ENCODE measurements around the gene BARHL1. TPM values are rescaled to one million over a fixed set of nuclear protein-coding genes. Genes with fewer than 3 reads are reported as not detected.

BARHL1 gene
- total RNA-seq, 1 donor from 2014 or later = not detected

DNA sequence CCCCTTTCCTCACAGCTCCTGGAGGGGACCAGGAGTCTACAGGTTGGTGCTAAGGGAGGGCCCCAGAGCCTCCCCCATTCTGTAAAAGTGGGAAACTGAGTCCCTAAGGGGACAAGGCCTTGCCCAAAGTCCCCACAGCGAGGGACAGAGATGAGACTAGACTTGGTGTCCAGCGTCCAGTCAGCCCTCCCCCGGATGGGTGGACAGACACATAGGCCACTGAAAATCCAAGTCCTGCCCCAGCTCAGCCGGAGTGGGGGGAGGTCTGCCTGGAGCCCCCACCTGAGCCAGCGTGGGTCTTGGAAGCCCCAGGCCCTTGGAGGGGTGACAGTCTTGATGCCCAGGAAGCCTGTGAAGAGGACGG is 5.2 kb downstream of the BARHL1 start:
- no peak for DNase-seq

DNA sequence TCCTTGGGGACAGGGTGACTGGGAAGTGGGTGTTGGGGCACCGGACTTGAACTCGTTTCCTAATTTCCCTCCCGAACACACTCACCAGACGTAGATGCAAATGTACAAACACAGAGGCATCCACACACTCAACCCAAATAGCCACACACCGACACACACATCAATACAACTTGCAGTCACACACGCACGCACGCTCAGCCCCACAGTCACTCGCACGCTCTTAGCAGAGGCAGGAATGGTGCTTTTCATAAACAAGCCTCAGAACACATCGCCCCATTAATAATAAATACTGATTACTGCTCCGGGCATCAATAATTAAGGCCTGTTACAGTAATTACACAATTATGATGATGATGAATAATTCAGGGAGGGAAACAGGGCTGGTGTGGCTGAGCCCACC is 5.7 kb downstream of the BARHL1 start:
- no peak for DNase-seq

DNA sequence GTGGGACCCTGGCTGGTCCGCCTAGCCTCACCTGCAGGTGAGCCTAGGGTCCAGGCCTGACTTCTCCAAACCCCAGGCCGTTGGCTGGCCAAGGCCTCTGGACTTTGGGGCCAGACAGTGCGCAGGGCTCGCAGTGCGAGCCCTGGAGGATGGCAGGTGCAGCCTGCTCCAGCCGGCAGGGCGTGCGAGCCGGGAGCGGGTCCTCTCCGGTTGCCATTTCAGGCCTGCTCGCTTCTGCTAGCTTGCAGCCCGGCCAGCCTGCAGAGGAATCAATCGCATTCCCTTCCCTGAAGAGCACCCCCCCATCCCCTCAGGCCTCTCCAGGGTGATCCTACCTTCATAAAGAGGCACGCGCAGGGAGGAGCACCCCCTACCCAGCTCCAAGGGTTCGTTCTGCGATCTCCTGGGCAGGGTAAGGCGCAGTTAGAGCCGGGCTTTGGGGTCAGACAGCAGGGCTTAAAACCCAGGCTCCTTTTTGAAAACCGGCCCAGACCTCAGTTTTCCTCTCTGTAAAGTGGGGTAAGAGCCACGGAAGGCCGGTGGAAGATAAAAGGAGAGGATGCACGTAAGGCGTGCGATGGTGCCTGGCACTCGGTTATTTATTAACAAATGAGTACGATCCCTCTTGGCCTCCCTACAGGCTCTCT is 6.2 kb downstream of the BARHL1 start:
- no peak for DNase-seq

DNA sequence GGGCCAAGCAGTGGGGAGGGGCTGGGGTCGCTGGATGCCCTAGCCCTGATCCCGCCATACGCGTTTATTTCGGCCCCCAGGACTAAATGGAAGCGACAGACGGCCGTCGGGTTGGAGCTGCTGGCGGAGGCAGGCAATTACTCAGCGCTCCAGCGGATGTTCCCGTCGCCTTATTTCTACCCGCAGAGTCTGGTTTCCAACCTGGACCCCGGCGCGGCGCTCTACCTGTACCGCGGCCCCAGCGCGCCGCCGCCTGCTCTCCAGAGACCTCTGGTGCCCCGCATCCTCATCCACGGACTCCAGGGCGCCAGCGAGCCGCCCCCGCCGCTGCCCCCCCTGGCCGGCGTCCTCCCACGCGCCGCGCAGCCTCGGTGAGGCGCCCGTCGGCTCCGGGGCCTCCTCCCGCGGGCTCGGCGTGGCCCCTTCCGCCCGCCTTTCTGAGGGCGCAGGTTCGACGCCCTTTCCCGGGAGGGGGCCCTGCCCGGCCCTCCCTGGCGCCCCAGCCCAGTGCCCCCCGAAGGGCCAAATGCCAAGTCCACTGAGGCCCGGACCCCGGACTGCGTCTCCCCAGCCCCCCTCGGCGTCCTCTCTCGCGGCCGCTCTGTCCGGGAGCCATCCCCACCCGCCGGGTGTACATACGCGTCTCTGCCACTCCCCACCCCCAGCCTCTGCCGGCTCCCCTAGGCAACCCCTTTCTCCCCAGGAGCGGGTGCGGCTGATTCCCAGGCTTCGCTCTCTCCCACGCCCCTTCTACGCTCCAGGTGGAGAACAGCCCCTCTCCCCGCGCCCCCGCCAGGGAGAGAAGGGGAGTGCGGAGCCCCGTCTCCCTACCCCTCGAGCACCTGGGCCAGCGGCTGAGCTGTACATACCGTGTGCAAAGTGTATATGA is 7.0 kb downstream of the BARHL1 start:
- no peak for DNase-seq

DNA sequence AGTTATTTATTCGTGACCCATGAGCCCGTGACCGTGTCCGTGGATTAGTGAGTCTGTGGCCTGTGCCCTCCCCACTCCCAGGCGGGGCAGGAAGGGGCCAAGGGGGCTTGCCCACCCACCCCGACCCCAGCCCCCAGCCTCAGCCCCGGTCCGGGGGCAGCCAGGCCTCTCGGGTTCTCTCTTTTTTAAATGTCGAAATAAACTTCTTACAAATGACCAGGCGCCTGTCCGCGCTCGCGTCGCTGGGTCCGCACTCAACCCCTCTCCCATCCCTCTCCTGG is 7.6 kb downstream of the BARHL1 start:
- no peak for DNase-seq

DNA sequence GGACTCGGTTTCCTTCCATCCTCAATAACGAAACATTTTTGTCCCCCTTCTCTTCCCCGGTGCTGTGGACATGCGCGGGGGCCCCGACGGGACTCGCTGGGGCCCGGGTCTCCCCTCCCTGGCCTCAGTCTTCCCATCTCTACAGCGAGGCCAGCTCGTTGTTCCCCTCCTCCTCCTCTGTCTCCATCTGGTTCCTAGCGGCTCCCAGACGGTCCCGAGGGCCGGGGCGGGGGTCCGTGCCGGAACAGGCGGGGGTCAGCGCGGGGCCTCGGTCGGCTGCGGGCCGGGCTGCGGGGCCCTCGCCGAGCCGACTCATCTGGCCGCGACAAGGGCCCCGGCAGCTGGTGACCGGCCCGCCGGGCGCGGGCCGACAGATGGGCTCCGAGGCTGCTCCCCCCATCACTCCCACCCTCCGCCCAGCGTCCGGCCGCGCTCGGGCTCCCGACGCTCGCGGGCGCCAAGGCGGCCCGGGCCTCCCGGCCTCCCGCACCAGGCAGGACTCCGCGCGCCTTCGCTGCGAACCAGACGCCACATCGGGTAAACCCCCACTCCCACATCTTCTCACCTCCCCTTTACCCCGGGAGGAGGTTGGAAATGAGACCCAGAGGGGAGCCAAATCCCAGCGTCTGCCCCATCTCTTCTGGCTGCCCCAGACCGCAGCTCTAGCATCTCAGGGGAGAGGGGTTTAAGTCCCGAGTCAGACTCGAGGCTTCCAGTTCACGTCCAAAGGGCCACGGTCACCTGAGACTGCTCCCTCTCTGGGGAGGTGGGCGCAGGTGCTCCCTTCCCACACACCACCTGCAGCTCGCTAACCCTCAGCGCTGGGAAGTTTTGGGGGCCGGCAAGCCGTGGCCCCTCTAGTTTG is 8.1 kb downstream of the BARHL1 start:
- no peak for DNase-seq

DNA sequence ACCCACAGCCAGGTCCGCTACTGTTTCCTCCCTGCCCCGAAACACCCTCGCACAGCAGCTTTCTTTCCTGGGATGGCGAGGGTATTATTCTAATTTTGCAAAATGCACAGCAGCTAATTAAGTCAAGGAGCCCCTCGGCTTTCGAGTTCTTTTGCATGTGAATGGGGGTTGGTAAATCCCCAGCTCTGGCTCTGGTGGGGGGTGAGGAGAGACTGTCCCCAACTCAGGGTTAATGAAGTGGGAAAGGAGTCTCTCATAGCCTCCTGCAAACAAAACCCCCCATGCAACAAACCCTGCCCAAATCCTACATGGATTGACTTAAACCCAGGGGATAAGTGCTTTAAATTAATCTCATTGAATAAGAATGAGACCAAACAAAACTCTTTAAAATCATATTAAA is 8.8 kb downstream of the BARHL1 start:
- DNase-seq = no peak

DNA sequence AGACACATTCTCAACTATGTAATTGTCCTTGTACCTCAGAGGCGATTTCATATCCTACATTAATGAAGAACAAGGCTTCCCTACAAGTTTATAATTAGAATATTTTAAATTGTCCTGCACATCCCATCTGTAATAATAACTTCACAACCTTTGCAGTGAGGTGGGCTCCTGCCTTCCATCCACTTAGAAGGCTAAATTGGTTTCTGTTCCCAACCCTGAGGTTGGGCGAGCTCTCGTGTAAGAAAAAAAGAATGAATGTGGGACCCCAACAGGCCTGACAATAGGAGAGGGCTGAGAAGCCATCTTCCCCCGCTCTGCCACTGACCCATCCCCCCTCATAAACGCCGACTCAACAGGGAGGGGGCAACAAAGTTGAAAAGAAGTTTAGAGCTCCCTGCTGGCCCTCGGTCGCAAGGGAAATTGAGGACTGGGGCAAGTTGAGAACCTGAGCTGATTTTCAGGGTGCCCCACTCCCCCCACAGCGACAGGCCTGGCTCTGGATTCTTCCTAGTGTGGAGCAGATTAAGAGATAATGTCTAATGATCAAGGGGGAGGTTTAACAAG is 9.4 kb downstream of the BARHL1 start:
- no peak for DNase-seq

DNA sequence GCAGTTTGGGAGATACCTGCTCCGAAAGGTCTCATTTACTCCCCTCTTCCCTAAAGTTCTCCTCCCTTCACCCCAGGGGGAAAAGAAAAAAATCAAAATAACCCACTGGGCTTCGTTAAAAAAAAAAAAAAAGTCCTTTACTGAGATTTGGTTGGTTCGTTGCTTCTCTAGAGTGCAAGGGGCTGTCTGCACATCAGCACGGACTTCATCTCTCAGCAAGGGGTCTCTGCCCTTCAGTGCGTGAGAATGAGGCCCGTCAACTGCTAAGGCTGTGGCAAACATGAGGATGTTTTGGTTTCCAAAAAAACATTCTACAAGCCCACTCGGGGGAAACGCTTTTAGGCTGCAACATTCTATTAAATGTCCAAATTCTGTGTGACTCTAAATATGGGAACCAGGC is 10.0 kb downstream of the BARHL1 start:
- DNase-seq = no peak

DNA sequence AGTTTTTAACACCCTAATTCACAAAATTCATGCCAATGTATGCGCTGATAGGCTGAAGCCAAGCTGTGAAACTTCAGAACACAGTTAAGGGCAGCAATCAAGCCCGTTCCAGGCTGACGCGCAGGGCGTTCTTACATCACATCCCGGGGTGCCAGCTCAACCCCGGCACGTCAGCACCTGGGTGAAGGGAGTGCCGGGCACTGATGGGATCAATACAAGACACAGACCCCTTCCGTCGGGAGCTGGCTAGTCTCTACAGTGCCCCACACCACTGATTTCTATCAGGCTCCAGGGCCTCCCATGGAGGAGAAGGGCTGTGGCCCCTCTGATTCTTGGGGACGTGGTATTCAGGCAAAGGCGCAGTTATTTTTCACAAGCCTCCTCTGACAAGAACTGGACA is 12.0 kb downstream of the BARHL1 start:
- no peak for DNase-seq

DNA sequence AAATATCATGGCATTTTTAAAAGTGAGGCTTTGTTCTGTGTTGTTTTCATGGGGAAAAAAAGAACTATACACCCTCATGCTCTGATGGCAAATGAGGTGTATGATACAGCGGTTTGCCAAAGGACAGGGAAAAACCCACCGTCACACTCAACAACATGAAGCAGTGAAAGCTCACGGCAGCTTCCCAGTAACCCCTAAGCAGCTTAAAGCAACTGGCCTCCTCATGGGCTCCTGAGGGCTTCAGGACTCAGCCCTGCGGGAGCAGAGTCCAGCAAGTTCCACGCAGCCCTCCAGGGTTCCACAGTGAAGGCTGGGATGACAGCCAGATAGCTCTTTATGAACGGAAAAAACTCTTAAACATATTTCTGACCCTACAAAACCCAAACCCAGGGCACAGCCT is 12.9 kb downstream of the BARHL1 start:
- DNase-seq = no peak

DNA sequence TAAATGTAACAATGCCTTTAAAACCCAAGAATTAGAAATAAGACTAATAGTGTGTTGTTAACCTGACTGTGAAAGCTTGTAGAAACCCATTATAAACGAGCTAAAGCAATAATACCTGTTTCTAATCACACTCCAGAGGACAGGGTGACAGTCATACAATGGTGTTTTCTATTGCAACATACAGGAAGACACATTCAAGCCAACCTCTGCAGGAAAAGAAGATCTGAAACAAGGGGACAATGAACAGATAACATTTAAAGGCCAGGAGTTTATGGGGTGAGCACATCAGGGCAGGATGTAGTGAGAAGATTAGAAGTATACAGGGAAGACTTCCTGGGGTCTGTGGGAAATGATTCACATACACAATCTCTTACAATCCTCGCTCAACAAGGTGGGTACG is 13.8 kb downstream of the BARHL1 start:
- no peak for DNase-seq

DNA sequence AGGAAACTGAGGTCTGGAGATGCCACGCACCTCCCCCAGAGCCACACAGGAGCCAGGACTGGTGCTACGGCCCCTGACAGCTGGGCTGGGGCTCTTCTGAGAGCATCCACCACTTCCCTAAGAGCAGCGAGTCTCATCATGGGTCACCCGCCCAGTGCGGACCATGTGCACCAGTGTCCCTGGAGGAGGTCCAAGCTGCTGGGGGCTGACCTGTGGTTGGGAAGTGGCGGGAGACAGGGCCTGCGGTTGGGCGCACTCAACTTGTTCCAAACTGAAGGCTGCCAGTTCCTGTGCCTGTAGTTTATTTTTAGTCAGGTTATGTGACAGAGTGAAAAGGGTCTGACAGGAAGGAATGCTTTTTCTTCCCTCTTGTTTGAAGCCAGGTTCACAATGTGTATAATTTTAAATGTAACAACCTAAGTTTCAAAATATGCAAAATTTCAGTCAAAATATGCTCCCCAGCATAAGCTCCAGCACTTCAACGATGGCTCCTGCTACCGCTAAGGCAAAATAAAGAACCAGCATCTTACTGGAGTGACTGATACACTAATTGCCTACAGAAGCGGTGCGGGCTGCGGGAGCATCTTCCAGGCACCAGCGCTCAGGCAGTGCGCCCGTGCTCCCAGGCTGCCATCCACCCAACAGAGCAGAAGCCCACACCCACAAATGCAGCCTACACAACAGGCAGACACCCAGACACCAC is 14.8 kb downstream of the BARHL1 start:
- no peak for DNase-seq

DNA sequence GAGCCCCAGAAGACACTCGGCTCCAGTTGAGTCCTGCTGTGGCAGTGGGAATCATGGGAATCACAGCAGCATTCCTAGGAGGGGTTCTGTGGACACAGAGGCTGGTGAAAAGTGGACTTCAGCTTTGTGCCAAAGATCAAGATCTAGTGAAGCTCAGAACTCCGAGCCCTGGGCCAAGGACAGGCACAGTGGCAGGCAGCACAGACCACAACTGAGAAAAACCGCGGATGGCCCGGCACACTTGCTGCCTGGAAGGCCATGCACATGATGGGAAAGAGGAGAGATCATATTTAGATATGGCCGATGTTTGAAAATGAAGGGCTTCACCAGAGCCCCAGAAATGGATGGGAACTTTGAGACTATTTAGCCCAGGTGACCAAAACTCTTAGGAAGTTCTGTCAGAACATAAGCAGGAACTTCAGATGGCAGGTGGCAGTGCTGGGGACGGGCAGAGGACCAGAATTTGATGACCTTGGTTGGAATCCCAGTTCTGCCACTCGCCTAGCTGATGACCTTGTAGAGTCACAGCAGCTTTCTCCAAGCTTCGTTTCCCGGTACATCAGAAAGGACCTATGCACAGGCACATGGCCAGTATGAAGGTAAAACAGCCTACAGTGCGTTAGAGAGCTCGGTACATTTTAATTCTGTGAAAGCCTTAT is 18.0 kb downstream of the BARHL1 start:
- no peak for DNase-seq

DNA sequence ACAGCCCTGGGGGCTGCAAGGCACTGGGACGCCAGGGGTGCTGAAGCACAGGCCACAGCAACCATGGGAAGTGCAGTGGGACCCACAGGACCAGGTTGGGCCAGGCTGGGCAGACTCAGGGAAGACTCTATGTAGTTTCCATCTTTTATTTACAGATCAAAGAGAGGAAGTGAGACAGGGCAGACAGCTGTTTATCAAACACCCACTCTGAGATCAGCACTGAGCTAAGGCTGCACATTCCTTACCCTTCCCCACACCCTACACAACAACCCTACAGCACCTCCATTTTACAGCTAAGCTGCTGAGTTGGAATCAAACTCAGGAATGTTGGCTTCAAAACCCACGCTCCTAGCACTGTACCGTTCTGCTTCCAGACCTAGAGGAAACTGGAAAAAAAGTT is 19.8 kb downstream of the BARHL1 start:
- no peak for DNase-seq

DNA sequence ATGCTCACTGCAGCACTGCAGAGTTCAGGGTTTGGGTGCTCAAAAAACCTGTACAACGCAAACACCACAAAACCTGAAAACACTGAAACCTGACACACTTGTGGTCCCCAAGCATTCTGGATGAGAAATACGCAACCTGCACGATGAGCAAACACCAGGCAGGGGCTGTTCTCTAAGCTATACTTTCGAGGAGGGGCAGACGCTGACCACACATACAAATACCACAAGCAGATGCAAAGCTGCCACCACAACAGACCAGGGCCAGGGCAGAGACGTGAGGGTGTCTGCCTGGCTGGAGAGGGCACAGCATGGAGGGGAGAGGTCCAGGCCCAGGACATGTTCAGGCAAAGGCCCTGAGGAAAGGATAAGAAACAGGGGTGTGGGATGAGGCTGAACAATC is 23.0 kb downstream of the BARHL1 start:
- DNase-seq = no peak

DNA sequence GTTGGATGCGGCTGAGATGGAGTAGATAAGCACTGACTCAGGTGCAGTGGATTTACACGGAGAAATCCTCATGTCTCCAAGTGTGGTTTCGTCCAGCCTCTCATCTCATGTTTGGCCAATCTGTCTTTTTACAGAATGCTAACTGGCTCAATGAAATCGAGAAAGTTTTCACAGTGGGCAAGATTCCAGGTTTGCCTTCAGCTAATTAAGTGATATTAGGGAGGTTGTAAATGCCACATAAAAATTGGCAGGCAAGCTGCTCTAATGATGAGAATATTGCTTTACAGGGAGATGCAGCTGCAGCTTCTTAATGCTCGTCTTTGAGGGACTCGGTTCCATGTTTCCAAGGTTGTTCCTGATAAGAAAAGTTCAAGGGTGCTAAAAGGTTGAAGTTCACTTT is 23.7 kb downstream of the BARHL1 start:
- DNase-seq = no peak

DNA sequence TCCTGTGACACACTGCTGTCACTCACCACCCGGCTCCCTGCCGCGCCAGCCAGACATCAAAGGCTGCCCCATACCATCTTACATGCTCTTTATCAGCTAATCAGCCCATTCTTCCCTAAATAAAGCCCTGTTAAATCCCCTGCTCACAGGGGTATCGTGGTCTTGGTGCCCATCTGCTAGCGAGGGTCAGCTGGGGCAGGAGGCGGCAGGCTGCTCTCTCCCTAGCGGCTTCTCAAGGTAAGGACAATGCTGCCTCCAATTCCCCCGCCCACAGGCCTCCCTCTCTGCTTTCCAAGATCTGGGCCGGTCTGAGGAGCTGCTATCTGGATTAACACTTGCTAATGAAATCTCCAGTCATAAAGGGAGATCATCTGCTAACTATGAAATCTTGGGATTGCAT is 26.8 kb downstream of the BARHL1 start:
- DNase-seq = no peak

DNA sequence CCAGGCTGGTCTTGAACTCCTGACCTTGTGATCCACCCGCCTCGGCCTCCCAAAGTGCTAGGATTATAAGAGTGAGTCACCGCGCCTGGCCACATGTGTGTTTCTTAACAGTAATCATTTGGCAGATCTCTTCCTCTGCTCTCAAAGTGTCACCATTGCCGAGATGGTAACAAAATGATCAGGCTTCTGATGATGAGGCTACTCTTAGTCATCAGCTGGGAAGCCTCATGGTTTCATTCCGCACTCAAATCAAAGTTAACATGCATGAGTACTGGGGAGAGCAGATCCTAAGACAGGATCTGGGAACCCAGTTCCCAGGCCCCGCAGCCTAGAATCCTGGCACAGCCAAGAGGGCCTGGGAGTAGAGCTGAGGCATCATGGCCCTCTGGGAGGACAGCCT is 27.4 kb downstream of the BARHL1 start:
- no peak for DNase-seq

DNA sequence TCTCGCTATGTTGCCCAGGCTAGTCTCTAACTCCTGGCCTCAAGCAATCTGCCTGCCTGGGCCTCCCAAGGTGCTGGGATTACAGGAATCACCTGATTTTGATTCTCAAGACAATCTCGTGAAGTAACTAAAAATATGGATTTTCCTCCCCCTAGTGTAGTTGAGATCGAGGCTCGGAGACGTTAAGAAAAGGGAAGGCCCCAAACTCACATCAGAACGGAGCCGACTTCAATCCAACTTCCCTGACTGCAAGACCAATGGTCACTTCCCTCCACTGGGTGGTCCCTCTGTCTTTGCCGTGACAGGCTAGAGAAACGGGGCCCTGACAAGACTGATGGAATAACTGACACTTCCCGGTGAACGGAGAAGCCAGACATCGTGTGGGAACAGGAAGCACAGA is 28.3 kb downstream of the BARHL1 start:
- DNase-seq = no peak

DNA sequence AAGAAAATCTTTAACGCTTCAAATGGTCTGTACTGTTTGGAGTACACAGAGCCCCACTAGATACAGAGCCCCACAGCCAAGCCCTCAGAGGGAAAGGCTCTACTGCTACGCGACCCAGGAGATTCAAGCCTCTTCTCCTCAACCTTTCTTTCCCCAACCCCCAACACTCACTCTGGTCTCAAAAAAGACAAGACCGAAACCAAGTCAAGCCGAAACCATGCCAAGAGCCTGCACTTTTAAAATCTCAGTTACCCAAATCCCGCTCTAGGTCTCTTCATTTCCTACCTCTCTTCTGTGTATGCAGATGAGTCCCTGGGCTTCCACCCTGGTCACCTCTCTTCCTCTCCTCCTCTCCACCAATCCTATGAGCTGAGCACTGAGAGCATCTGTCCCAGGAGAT is 31.9 kb downstream of the BARHL1 start:
- no peak for DNase-seq

DNA sequence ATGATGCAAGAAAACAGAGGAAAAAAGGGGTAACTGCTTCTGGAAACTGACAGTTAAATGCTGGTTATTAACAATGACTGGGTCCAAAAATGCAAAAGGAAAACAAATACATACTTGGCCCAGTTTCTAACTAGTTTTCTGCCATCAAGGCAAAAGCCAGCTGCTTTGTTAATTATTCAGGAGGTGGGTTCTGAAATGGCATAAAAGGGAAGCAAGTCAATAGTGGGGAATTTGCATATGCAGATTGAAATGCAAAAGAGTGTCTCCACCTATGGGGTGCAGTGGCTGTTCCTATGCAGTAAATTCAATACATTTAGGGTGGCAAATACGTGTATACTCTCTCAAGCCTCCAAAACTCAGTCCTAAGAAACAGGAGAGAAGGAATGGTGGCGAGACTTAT is 33.4 kb downstream of the BARHL1 start:
- DNase-seq = no peak

All from tongue (tissue), 2 donors.